A549 (cell line): ENCODE results near the gene CLDND1. TPM values are rescaled to one million over a fixed set of nuclear protein-coding genes. Genes with fewer than 3 reads are reported as not detected.

ENCODE experiments used
- ATAC-seq, 2 experiments: fragments of 200-7000 bp in 1 of 2; fragments of >200 bp in 1 of 2; cut with Nextera tagmentation in 1 of 2; cut with Tn5 transposase in 1 of 2; 3 replicates each; pipeline versions ENCODE4 v1.8.0 to v1.9.1; 2018 to 2020; ENCODE audit warnings: mild to moderate bottlenecking in 1 of 2, moderate library complexity in 1 of 2
- CTCF ChIA-PET: fragments of 300-600 bp; sonication (Branson Sonifier 250); formaldehyde crosslinking; extraction: SDS; loops from one replicate; lab custom pipeline; 2021; ENCODE audit warnings: antibody characterized with exemption, inconsistent platforms; lab: Yijun Ruan, JAX
- POLR2A ChIA-PET: fragments of 350-600 bp; formaldehyde crosslinking; extraction: SDS; loops from one replicate; lab custom pipeline; 2021; ENCODE audit warnings: antibody characterized with exemption, inconsistent platforms; lab: Yijun Ruan, JAX
- DNase-seq, 2 experiments: peaks; one replicate each; pipeline versions ENCODE4 v3.0.0 to v3.0.0-alpha.2; 2011 to 2016; ENCODE audit warnings: low read depth in 1 of 2, low spot score in 1 of 2
- FAIRE-seq: peaks from 2 replicates; lab custom pipeline; 2011; peaks lifted over from hg19 to GRCh38; lab: Jason Lieb, UNC
- H3K27ac ChIP-seq, 2 experiments: fragments of >200 bp; sonication (Bioruptor Twin); formaldehyde crosslinking; 3 replicates each; pipeline ENCODE4 v1.5.1; 2016 to 2017
- H3K4me1 ChIP-seq: fragments of >200 bp; sonication (Bioruptor Twin); formaldehyde crosslinking; 3 replicates; pipeline ENCODE4 v1.6.1; 2016
- H3K4me2 ChIP-seq: fragments of >200 bp; sonication (Bioruptor Twin); formaldehyde crosslinking; 3 replicates; pipeline ENCODE4 v1.6.1; 2016
- H3K4me3 ChIP-seq: fragments of >200 bp; sonication (Bioruptor Twin); formaldehyde crosslinking; 3 replicates; pipeline ENCODE4 v1.5.1; 2016
- H3K9me3 ChIP-seq: fragments of >200 bp; sonication (Bioruptor Twin); formaldehyde crosslinking; 3 replicates; pipeline ENCODE4 v1.6.1; 2016
- CBX8 ChIP-seq: fragments of 200-600 bp; sonication (generic); IDR thresholded peaks from 2 replicates; pipeline ENCODE4 v1.6.1; 2016
- CHD4 ChIP-seq: fragments of 200-600 bp; sonication (generic); IDR thresholded peaks from 2 replicates; pipeline ENCODE4 v1.6.1; 2016; ENCODE audit warnings: antibody characterized with exemption, mild to moderate bottlenecking, borderline replicate concordance
- E2F6 ChIP-seq: IDR thresholded peaks from 2 replicates; pipeline ENCODE4 v1.6.1; 2012; ENCODE audit warnings: low read depth, borderline replicate concordance
- EHF ChIP-seq: fragments of 250-450 bp; sonication (Bioruptor Pico); IDR thresholded peaks from 2 replicates; pipeline ENCODE4 v1.5.0; 2020; ENCODE audit warnings: mild to moderate bottlenecking
- FOSL2 ChIP-seq, 2 experiments: fragments of 450-650 bp in 1 of 2; fragments of >200 bp in 1 of 2; sonication (Bioruptor Twin) in 1 of 2; formaldehyde crosslinking; IDR thresholded peaks; 2 replicates each; pipeline versions ENCODE4 v1.5.0 to v1.6.1; 2016 to 2020; ENCODE audit warnings: mild to moderate bottlenecking in 1 of 2, moderate library complexity in 1 of 2
- GATA3 ChIP-seq: IDR thresholded peaks from 2 replicates; pipeline ENCODE4 v1.6.1; 2012; ENCODE audit warnings: borderline replicate concordance
- HEYL ChIP-seq: fragments of 250-450 bp; sonication (Bioruptor Pico); IDR thresholded peaks from 2 replicates; pipeline ENCODE4 v1.8.0; 2021; ENCODE audit warnings: mild to moderate bottlenecking, moderate library complexity
- HOXB13 ChIP-seq: fragments of 250-450 bp; sonication (Bioruptor Pico); IDR thresholded peaks from 2 replicates; pipeline ENCODE4 v1.5.0; 2020; ENCODE audit warnings: low read depth, mild to moderate bottlenecking, moderate library complexity
- HOXB5 ChIP-seq: fragments of 250-450 bp; sonication (Bioruptor Pico); IDR thresholded peaks from 2 replicates; pipeline ENCODE4 v1.5.0; 2020; ENCODE audit warnings: mild to moderate bottlenecking, moderate library complexity
- JUNB ChIP-seq: fragments of >200 bp; sonication (Bioruptor Twin); formaldehyde crosslinking; IDR thresholded peaks from 2 replicates; pipeline ENCODE4 v1.6.1; 2016
- POLR2A ChIP-seq: IDR thresholded peaks from 2 replicates; pipeline ENCODE4 v1.6.1; 2012; ENCODE audit warnings: mild to moderate bottlenecking, low read length
- RARB ChIP-seq: fragments of 250-450 bp; sonication (Bioruptor Pico); IDR thresholded peaks from 2 replicates; pipeline ENCODE4 v1.8.0; 2021; ENCODE audit warnings: mild to moderate bottlenecking, moderate library complexity
- REST ChIP-seq: fragments of 200-600 bp; sonication (generic); IDR thresholded peaks from 2 replicates; pipeline ENCODE4 v1.6.1; 2016; ENCODE audit warnings: antibody characterized with exemption, mild to moderate bottlenecking, moderate library complexity
- TP53 ChIP-seq: fragments of 250-450 bp; sonication (Bioruptor Pico); IDR thresholded peaks from 2 replicates; pipeline ENCODE4 v1.5.0; 2021; ENCODE audit warnings: mild to moderate bottlenecking, moderate library complexity
- ZFP36 ChIP-seq: fragments of 450-650 bp; IDR thresholded peaks from 2 replicates; pipeline ENCODE4 v1.6.1; 2014; ENCODE audit warnings: borderline replicate concordance; ENCODE audit not compliant: partially characterized antibody
- ZNF302 ChIP-seq: fragments of 250-450 bp; sonication (Bioruptor Pico); IDR thresholded peaks from 2 replicates; pipeline ENCODE4 v1.9.0; 2021; ENCODE audit warnings: inconsistent platforms, mild to moderate bottlenecking, moderate library complexity
- ZSCAN20 ChIP-seq: fragments of 250-450 bp; sonication (Bioruptor Pico); IDR thresholded peaks from 2 replicates; pipeline ENCODE4 v1.8.0; 2022; ENCODE audit warnings: mild to moderate bottlenecking, moderate library complexity
- WGBS: methylation state at CpG from one replicate; pipeline ENCODE4 v1.1.6; 2017; ENCODE audit errors: missing lambda C conversion rate; 5-methylcytosine and 5-hydroxymethylcytosine counted together
- polyA plus RNA-seq, 4 experiments: library from polyadenylated mRNA; depleted of rRNA in 3 of 4; stranded (reverse); fragments of >200 nt; fragmentation: RNase III in 1 of 4; extraction: RNeasy Plus Mini Kit Qiagen cat#74134 plus additional on column Dnase treatment in 1 of 4; gene quantifications; 2 replicates in 3 of 4; 3 replicates in 1 of 4; pipeline ENCODE4 v1.2.3, GENCODE V29; 2011 to 2017

CLDND1 gene
- polyA plus RNA-seq, 2 of the 4 experiments (the other 2 are of a cell fraction): 49.0 to 150 TPM

- DNase-seq: no peak
- no peak overlapping the region for H3K4me3 ChIP-seq
- no peak for ATAC-seq
- no peak overlapping the region for H3K4me2 ChIP-seq
- H3K4me1 ChIP-seq: no peaks in the 10 kb centered on the region
- no peak overlapping the region for H3K27ac ChIP-seq
- CTCF ChIA-PET: interaction anchor here (0.8 kb wide), 1 partner anchor 16 kb away, joined by 3 read pairs; no protein-coding TSS in a partner anchor
- H3K9me3 ChIP-seq: no peaks in the 10 kb centered on the region
- no peak for FAIRE-seq
- POLR2A ChIA-PET: no interaction called here
- TF ChIP-seq TP53 (CRISPR knock-in tag) (no peak), RARB (CRISPR knock-in tag) (no peak), REST (no peak)
- TF ChIP-seq, all 56 proteins: peak for 0
- 26% methylated on average over 4 of the region's 4 CpGs for WGBS
Observed at GRCh38 chr3:98557324-98558010, 34.8 kb upstream of the CLDND1 start.

GRCh38 chr3:98556164-98557130 is 33.7 kb upstream of the CLDND1 start:
- 56% methylated on average over 7 of the region's 7 CpGs for WGBS
- ATAC-seq (no peak), DNase-seq (no peak), FAIRE-seq (no peak)
- POLR2A ChIA-PET: no interaction called here
- Histone ChIP-seq H3K4me2 (no peak overlapping the region), H3K27ac (no peak overlapping the region), H3K9me3 (no peaks in the 10 kb centered on the region), H3K4me3 (no peak overlapping the region), H3K4me1 (no peaks in the 10 kb centered on the region)
- CTCF ChIA-PET: interaction anchor here (0.8 kb wide), 1 partner anchor 17 kb away, joined by 3 read pairs; no protein-coding TSS in a partner anchor
- TF ChIP-seq JUNB (no peak), HEYL (CRISPR knock-in tag) (no peak), CBX8 (no peak), HOXB5 (CRISPR knock-in tag) (no peak)
- TF ChIP-seq, all 56 proteins: peak for 0

GRCh38 chr3:98555025-98555379 is 32.3 kb upstream of the CLDND1 start:
- CTCF ChIA-PET: interaction anchor here (1.2 kb wide), 1 partner anchor 24 kb away, joined by 3 read pairs; no protein-coding TSS in a partner anchor
- H3K4me2 ChIP-seq: no peak overlapping the region
- no peak for TF ChIP-seq ZNF302 (CRISPR knock-in tag)
- no peak for TF ChIP-seq EHF
- POLR2A ChIA-PET: no interaction called here
- no peak overlapping the region for H3K27ac ChIP-seq
- no peaks in the 10 kb centered on the region for H3K4me1 ChIP-seq
- FAIRE-seq (no peak), DNase-seq (no peak), ATAC-seq (no peak)
- H3K4me3 ChIP-seq: no peak overlapping the region
- WGBS: 9% methylated on average over 4 of the region's 4 CpGs
- H3K9me3 ChIP-seq: no peaks in the 10 kb centered on the region

- no peaks in the 10 kb centered on the region for H3K4me1 ChIP-seq
- TF ChIP-seq GATA3 (no peak), ZSCAN20 (CRISPR knock-in tag) (no peak), POLR2A (no peak), CHD4 (no peak), EHF (no peak), ZFP36 (no peak), HOXB13 (CRISPR knock-in tag) (no peak), FOSL2 (IDR thresholded peaks at IDR 0.05) (no peak), FOSL2 (CRISPR knock-in tag; IDR thresholded peaks at IDR 0.05) (no peak), TP53 (CRISPR knock-in tag) (no peak), E2F6 (no peak)
- ATAC-seq: no peak
Observed at GRCh38 chr3:98554580-98554979, 31.9 kb upstream of the CLDND1 start.

More at GRCh38 chr3:98554580-98554979, 31.9 kb upstream of the CLDND1 start:
- no peak for FAIRE-seq
- H3K9me3 ChIP-seq: no peaks in the 10 kb centered on the region
- H3K27ac ChIP-seq: no peak overlapping the region
- CTCF ChIA-PET: interaction anchor here (1.2 kb wide), 1 partner anchor 25 kb away, joined by 3 read pairs; no protein-coding TSS in a partner anchor
- POLR2A ChIA-PET: no interaction called here
- no peak overlapping the region for H3K4me2 ChIP-seq
- no peak overlapping the region for H3K4me3 ChIP-seq
- DNase-seq: no peak
- WGBS: 25% methylated on average over 2 of the region's 2 CpGs
